Superior temporal gyrus (tissue), 1 donor: Measurements from ENCODE around the gene OTOG.

Source experiments
- DNase-seq: peaks from one replicate; pipeline ENCODE4 v3.0.0-alpha.2; 2016; ENCODE audit errors: extremely low spot score

OTOG gene

GRCh38 chr11:17540807-17541206, 6.3 kb upstream of the OTOG start:
- DNase-seq: no peak

- DNase-seq: no peak
Measured at GRCh38 chr11:17541330-17541885, 5.7 kb upstream of the OTOG start.

GRCh38 chr11:17542249-17542648, 4.8 kb upstream of the OTOG start:
- no peak for DNase-seq

- DNase-seq: no peak
Measured at GRCh38 chr11:17543041-17543440, 4.0 kb upstream of the OTOG start.

- DNase-seq: no peak
Measured at GRCh38 chr11:17543574-17544180, 3.4 kb upstream of the OTOG start.

- no peak for DNase-seq
Measured at GRCh38 chr11:17544181-17544622, 2.9 kb upstream of the OTOG start, which contains the start of gene USH1C. Gene USH1C (minus strand): TSS chr11:17544416. CDS start chr11:17544307, 109 bp downstream.

GRCh38 chr11:17546240-17546639, 819 bp upstream of the OTOG start:
- DNase-seq: no peak

GRCh38 chr11:17547932-17548331, 873 bp downstream of the OTOG start:
- no peak for DNase-seq

- DNase-seq: no peak
Measured at GRCh38 chr11:17548444-17548843, 1.4 kb downstream of the OTOG start.

- no peak for DNase-seq
Measured at GRCh38 chr11:17550450-17551346, 3.6 kb downstream of the OTOG start.

GRCh38 chr11:17551347-17552040, 4.4 kb downstream of the OTOG start:
- DNase-seq: no peak

GRCh38 chr11:17552041-17552355, 4.9 kb downstream of the OTOG start:
- no peak for DNase-seq

- DNase-seq: no peak
Measured at GRCh38 chr11:17552392-17553248, 5.6 kb downstream of the OTOG start.

GRCh38 chr11:17553249-17553546, 6.1 kb downstream of the OTOG start:
- DNase-seq: no peak

- DNase-seq: no peak
Measured at GRCh38 chr11:17554487-17554886, 7.4 kb downstream of the OTOG start.

GRCh38 chr11:17556999-17557398, 9.9 kb downstream of the OTOG start:
- DNase-seq: no peak

- DNase-seq: no peak
Measured at GRCh38 chr11:17558025-17558780, 11.1 kb downstream of the OTOG start.

GRCh38 chr11:17558916-17559315, 11.9 kb downstream of the OTOG start:
- DNase-seq: no peak

GRCh38 chr11:17559341-17560087, 12.5 kb downstream of the OTOG start:
- DNase-seq: no peak
